Kasumi-1 (cell line): ENCODE data around the gene RNF182.
"Not testable (repeated sequence)": the region's sequence is repeated elsewhere in the genome, so short reads cannot be mapped to it uniquely, and the experiment has no call there.

Experiments used
- DNase-seq, 2 experiments: peaks; one replicate each; lab custom pipeline; 2025; lab: John Stamatoyannopoulos, UW

The RNF182 gene

DNA sequence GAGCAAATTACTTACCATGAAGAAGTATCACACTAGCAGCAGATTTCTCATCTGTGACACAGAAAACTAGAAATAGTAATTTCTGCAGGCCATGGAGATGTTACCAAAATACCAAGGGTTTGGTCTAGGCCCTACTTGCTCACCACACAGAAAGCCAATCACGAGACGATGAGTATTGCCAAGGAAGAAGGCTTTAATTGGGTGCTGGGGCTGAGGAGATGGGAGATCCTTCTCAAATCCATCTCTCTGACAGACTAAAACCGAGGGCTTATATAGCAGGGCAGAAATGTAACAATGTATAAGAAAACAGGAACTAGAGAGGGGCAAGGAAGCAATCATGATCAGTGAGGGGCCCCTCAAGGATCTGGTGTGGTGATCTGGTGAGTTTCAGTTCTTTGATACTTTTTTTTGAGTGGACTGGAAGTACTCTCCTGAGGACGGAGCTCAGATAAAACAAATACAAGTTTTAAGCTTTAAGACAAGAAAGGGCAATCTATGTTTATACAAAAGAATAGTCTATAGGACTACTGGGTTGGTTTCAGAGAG is 40.9 kb downstream of the RNF182 start:
- DNase-seq: no peak

DNA sequence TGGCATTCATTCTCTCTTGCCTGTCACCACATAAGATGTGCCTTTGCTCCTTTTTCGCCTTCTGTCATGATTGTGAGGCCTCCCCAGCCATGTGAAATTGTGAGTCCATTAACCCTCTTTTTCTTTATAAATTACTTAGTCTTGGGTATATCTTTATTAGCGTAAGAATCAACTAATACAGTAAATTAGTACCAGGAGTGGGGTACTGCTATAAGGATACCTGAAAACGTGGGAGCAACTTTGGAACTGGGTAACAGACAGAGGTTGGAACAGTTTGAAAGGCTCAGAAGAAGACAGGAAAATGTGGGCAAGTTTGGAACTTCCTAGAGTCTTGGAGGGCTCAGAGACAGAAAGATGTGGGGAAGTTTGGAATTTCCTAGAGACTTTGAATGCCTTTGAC is 46.6 kb downstream of the RNF182 start:
- no peak for DNase-seq

- DNase-seq: not testable (repeated sequence)
These were observed 47.9 kb downstream of the RNF182 start for GRCh38 chr6:13972602-13973001.

GRCh38 chr6:13973422-13973821 is 48.7 kb downstream of the RNF182 start:
- DNase-seq: not testable (repeated sequence)

- no peak for DNase-seq
These were observed 53.4 kb downstream of the RNF182 start for GRCh38 chr6:13978102-13978640.

GRCh38 chr6:13978787-13979186 is 54.0 kb downstream of the RNF182 start:
- DNase-seq: no peak

DNA sequence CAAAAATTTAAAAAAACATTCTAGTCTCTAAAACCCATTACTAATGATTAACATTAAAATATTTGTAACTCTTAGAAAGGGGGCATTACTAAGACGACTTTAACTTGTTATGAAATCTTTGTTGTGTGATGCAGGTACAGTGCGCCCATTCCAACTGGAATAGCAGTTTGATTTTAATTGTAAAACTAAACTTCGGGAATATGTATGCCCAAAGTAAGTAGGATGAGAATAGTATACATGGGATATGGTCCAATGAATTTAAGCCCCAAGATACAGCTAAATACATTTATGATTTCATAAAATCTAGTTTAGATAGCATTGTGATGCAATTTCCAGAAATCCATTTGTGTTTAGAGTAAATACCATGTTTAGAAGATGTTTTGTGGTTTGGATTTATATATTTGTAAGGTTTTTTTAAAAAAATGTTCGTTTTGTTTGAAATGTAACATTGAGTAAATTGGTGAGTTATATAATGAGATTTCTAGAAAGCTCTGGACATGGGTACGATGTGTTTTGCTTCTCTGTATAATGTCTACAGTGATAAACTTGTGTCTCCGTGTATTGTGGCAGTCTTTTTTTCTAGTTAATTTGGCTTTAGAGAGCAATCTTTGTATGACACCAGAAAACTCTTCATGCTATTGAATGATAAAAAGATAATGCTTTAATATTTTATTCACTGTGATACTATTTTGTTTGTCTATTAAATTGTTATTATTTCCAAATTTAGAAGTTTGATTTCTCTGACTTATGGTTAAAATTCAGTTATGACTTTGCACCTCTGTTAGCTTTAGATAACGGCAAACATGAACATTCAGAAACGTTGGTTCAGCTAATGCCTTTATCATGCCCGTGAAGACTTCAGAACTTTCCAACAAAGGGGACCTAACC is 54.8 kb downstream of the RNF182 start:
- no peak for DNase-seq

GRCh38 chr6:13980534-13980933 is 55.8 kb downstream of the RNF182 start:
- DNase-seq: no peak

- peak; percentile 58 to 61 for DNase-seq
These were observed 61.0 kb downstream of the RNF182 start for GRCh38 chr6:13985663-13986325.

DNA sequence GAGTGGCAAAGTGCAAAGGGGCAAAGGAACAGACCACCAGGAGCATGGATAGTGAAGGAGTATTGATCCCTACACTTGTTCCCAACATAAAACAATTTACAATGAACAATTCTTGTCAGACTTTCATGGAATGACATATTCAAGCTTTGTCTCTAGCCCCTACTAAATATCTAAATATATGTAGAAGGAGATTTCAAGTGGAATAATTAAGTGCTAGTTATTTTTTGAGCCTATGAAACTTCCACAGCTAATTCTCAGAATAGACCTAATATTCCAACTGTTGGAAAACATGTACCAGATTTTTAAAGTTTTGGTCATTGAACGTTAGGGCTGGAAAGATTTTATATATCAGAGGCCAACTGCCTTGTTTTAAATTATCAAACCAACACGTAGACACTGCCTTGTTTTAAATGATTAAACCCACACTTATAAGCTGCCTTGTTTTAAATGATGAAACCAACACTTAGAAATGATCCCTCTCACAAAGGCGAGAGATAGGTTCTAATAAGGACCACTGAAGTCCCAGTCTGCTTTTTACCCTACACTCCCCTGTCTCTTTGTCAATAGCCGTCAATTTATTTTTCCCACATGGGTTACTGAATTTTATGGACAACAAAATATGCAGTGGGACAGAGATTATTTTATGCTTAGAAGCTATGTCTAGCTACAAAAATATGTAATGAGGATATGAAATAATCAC is 62.1 kb downstream of the RNF182 start:
- no peak for DNase-seq

GRCh38 chr6:13987400-13987865 is 62.7 kb downstream of the RNF182 start:
- DNase-seq: no peak

DNA sequence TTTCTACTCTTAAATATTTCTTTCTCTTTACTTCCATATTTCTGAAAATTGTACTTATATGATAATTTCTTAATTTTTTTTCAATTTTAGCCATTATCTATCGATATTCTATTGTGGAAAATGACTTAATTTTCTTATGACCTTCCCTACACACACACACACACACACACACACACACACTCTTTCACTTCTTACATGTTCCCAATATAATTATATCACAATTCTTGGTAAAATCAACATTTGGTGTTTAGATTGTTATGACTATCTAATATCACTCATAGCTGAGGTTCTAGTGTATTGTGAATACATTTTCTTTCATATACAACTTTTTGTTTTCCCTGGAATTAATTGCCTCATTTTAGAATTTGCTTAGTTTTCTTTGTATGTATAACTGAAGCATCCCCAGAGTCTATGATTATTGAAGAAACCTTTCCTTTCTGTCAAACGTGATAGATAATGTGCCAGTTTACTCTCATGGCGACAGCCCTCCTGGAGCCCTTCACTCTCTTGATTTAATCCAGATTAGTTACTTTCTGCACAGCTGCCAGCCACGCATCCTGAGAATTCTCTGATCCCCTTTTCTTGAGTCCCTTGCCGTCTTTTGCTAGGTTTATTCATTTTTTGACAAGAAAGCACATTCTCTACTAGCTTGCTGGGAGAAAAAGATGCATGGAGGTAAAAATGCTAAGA is 63.4 kb downstream of the RNF182 start:
- DNase-seq: no peak

- DNase-seq: no peak
These were observed 64.2 kb downstream of the RNF182 start for GRCh38 chr6:13988908-13989307.

- no peak for DNase-seq
These were observed 64.9 kb downstream of the RNF182 start for GRCh38 chr6:13989496-13990144.

GRCh38 chr6:13990796-13991195 is 66.0 kb downstream of the RNF182 start:
- no peak for DNase-seq

DNA sequence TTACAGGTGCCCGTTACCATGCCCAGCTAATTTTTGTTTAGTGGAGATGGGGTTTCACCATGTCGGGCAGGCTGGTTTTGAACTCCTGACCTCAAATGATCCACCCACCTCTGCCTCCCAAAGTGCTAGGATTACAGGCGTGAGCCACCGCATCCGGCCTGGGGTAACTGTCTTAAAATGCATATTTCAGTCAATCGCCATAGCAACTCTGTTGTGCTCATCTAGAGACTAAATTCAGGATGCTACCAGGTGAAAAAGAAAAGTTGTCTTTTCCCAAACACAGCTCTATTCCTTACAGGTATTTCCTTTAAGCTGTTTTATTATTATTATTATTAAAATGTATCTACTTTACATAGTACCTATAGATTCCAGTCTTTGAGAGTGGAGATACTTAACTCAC is 66.6 kb downstream of the RNF182 start:
- no peak for DNase-seq

- no peak for DNase-seq
These were observed 67.8 kb downstream of the RNF182 start for GRCh38 chr6:13992417-13993055.

DNA sequence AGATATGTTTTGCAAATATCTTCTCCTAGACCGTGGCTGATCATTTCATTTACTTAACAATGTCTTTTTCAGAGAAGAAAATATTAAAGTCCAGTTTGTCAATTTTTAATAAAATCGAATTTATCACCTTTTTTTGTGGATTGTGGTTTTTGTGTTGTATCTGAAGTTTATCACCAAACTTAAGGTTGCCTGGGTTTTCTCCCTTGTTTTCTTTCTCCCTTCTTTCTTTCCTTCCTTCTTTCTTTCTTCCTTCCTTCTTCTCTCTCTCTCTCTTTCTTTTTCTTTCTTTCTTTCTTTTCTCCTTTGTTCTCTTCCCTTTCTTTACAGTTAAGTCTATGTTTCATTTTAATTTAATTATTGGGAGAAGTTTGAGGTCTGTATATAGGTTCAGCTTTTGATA is 68.7 kb downstream of the RNF182 start:
- no peak for DNase-seq

- DNase-seq: no peak
These were observed 73.6 kb downstream of the RNF182 start for GRCh38 chr6:13998356-13998755.

DNA sequence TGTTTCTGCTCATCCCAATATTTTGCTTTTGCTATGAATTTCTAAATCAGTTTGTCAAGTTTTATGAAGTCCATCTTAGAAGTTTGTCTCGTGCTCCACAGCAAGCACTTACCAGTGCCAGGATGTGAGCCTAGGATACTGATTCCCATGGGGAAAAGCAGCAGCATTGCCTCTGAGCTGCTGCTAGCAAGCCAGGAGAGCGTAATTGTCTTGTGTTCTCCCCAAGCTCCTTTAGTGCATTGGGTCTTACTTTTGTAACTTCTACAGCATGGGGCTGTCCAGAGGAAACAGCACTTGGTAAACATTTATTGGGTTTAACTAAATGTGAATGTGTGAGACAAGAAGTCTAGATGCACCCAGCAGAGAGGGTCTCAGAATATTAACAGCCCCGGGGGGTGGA is 76.1 kb downstream of the RNF182 start:
- DNase-seq: no peak
